AG09309 (cell line): ENCODE results near the gene CASR.

Experiments
- DNase-seq: peaks from one replicate; pipeline ENCODE4 v3.0.0-alpha.2; 2010; ENCODE audit warnings: low read depth
- H3K4me3 ChIP-seq: 2 replicates; pipeline ENCODE4 v1.5.1; 2011; ENCODE audit warnings: mild to moderate bottlenecking, low read depth, low read length, moderate library complexity; ENCODE audit not compliant: control insufficient read depth
- TF ChIP-seq, protein P1 (sequence below): IDR thresholded peaks from 2 replicates; pipeline ENCODE4 v1.5.1; 2011; ENCODE audit warnings: mild to moderate bottlenecking, low read depth, low read length, inconsistent platforms; ENCODE audit not compliant: insufficient read depth, control insufficient read depth; ENCODE audit errors: missing control alignments

Gene CASR

GRCh38 chr3:122307094-122307687, 123.7 kb downstream of the CASR start:
- H3K4me3 ChIP-seq, result no peak overlapping the region
- DNase-seq, result no peak
- TF ChIP-seq, protein P1, sequence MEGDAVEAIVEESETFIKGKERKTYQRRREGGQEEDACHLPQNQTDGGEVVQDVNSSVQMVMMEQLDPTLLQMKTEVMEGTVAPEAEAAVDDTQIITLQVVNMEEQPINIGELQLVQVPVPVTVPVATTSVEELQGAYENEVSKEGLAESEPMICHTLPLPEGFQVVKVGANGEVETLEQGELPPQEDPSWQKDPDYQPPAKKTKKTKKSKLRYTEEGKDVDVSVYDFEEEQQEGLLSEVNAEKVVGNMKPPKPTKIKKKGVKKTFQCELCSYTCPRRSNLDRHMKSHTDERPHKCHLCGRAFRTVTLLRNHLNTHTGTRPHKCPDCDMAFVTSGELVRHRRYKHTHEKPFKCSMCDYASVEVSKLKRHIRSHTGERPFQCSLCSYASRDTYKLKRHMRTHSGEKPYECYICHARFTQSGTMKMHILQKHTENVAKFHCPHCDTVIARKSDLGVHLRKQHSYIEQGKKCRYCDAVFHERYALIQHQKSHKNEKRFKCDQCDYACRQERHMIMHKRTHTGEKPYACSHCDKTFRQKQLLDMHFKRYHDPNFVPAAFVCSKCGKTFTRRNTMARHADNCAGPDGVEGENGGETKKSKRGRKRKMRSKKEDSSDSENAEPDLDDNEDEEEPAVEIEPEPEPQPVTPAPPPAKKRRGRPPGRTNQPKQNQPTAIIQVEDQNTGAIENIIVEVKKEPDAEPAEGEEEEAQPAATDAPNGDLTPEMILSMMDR, result no peak

DNA sequence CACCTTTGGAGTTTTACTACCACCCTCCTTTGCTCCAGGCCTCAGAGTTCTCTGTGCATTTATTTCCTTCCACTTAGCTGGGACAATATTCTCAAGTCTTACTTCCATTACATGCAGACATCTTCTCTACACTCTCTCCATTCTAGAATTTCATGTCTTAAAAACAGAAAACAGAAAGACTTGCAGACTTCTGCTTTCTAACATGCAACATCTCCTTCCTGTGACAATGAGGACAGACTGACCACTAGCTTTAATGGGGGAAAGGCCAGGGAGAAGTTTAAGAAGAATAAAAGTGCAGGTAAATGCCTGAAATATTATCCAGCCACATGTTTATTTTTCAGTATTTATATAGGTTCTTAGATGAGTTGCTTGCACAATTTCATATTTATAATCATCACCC, 124.5 kb downstream of the CASR start:
- TF ChIP-seq, protein P1, result no peak
- DNase-seq, result no peak
- no peak overlapping the region for H3K4me3 ChIP-seq

DNA sequence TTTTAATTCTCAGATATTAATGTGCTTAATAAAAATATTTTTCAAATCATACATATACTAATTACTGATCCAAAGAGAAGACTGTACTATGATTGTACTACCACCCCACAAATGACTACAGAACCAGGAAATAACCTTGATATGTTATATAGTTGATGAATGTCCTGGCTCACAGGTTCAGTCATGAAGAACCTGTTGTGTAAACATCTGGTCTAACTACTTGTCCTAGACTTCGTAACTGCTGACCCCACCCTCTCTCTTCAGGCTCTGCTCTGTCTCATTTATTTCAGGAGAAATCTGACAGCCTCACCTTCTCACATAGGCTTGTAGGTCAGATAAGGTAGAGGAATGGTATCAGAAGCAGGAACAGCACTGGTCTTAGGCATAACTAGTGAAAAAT, 126.9 kb downstream of the CASR start:
- no peak for DNase-seq
- TF ChIP-seq, protein P1, result no peak
- no peak overlapping the region for H3K4me3 ChIP-seq

DNA sequence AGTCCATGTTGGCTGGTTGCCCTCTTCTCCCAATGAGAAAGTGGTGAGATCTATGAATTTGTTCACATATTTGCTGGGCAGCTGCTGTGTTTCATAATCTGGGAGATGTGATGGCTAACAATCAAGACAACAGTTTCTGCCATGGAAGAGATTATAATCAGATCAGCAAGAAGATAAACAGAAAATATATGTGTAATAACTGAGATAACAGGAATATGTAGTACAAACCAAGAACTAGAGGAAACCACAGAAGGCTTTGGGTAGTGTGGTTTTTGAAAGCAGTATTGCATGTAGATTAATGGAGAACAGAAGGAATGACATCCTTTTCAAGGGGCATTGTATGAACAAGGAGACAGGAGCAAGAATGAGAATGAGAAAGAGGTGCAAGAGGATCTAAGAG, 129.4 kb downstream of the CASR start:
- H3K4me3 ChIP-seq, result no peak overlapping the region
- TF ChIP-seq, protein P1, result no peak
- DNase-seq, result no peak

DNA sequence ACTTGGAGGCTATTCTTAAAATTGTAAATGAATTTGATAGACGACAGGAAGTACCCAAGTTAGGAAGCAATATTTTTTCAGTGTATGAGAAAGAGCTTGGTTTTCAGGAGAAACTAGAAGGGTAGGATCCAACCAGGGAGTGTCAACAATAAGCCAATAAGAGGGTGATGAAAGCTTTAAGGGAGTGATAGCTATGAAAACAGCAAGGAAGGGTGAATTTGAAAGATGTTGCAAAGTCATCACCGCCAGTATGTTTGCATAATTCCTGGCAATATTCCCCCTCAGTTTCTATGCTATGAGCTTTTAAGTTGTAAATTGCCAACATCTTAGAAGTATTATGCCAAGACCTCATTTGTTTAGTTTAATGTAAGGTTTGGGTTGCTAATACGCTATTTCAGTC, 129.8 kb downstream of the CASR start:
- no peak overlapping the region for H3K4me3 ChIP-seq
- TF ChIP-seq, protein P1, result no peak
- no peak for DNase-seq

DNA sequence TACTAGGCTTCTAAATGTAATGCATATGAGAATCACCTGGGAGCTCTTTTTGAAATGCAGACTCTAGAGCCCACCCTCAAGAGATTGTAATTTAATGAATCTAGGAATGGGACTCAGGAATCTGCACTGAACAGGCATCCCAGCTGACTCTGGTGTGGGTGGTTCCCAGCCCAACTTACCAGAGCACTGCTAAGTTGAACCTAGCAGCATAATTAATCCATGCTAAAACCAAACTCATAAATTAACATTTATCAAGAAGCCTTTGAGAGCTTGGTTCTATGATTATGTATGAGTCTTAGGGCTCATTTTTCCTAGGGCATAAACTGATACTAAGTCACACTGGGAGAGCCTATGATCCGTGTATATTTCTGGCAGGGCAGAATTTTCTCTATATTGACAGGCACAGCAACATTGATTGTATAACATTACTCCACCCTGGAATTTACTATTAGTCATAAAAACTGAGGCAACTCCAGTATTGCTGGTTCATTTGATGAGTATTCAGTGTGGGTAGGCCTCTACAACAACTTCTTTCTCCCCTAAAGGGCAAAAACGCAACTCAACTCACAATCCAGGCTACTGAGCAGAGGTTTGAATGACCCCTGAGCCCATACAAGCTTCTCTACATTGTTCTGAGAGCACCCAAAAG, 130.9 kb downstream of the CASR start:
- DNase-seq, result no peak
- H3K4me3 ChIP-seq, result no peak overlapping the region
- TF ChIP-seq, protein P1, result no peak
